NCI-H748 (cell line): Measurements from ENCODE around the gene CIROP.

Source experiments
- DNase-seq: peaks from one replicate; lab custom pipeline; 2025; ENCODE audit not compliant: unreplicated experiment; lab: John Stamatoyannopoulos, UW

The CIROP gene

GRCh38 chr14:23070262-23071129 lies 34.3 kb downstream of the CIROP start:
- no peak for DNase-seq

GRCh38 chr14:23069413-23069806 lies 35.4 kb downstream of the CIROP start:
- no peak for DNase-seq

GRCh38 chr14:23068789-23069412 lies 35.9 kb downstream of the CIROP start:
- no peak for DNase-seq

- DNase-seq, result no peak
Measured at GRCh38 chr14:23067847-23068788, 36.7 kb downstream of the CIROP start.

- no peak for DNase-seq
Measured at GRCh38 chr14:23066855-23067744, 37.7 kb downstream of the CIROP start.

GRCh38 chr14:23066368-23066767 lies 38.4 kb downstream of the CIROP start:
- no peak for DNase-seq

GRCh38 chr14:23063601-23064000 lies 41.2 kb downstream of the CIROP start:
- no peak for DNase-seq

GRCh38 chr14:23062002-23062401 lies 42.8 kb downstream of the CIROP start:
- no peak for DNase-seq

GRCh38 chr14:23060536-23061260 lies 44.1 kb downstream of the CIROP start:
- DNase-seq, result no peak

GRCh38 chr14:23058654-23059504 lies 45.9 kb downstream of the CIROP start:
- DNase-seq, result no peak

GRCh38 chr14:23057757-23058653 lies 46.8 kb downstream of the CIROP start:
- no peak for DNase-seq

- no peak for DNase-seq
Measured at GRCh38 chr14:23056956-23057756, 47.6 kb downstream of the CIROP start, which contains the start of gene CDH24. TSS of gene CDH24 (minus strand) at chr14:23057520. CDS start at chr14:23055733, 1,787 bp downstream.

- no peak for DNase-seq
Measured at GRCh38 chr14:23056145-23056955, 48.4 kb downstream of the CIROP start.

GRCh38 chr14:23055621-23056144 lies 49.1 kb downstream of the CIROP start:
- no peak for DNase-seq

GRCh38 chr14:23055147-23055550 lies 49.6 kb downstream of the CIROP start:
- no peak for DNase-seq
